ENCODE results near the gene LDLRAD3. TPM values are rescaled to one million over a fixed set of nuclear protein-coding genes. Genes with fewer than 3 reads are reported as not detected.

Gene LDLRAD3
- total RNA-seq, 1 experiment from 2014 or later = 19.0 TPM

DNA sequence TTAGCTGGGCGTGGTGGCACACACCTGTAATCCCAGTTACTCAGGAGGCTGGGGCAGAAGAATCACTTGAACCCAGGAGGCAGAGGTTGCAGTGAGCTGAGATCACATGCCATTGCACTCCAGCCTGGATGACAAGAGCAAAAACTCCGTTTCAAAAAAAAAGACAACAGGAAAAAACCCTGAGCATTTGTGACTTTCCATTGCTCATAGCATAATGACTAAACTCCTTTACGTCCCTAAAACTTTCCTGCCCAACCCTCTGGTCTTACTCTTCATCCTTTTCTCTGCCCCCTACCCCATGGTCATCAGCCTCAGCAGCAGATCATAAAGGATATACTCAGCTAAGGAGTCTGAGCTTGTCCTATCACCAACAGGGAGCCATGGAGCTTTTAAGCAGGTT, 6.8 kb upstream of the LDLRAD3 start:
- TF ChIP-seq YY1 (IDR thresholded peaks at IDR 0.05; ENCODE audit: extremely low read depth, insufficient replicate concordance, low read depth, low read length) (no peak), ZFX (IDR thresholded peaks at IDR 0.05) (no peak), CEBPB (IDR thresholded peaks at IDR 0.05; ENCODE audit: low read depth) (no peak), SRF (IDR thresholded peaks at IDR 0.05; ENCODE audit: low read depth) (no peak), TCF7L2 (IDR thresholded peaks at IDR 0.05; ENCODE audit: borderline replicate concordance, extremely low read depth, insufficient read depth, insufficient read length) (no peak), SP1 (IDR thresholded peaks at IDR 0.05; ENCODE audit: low read depth) (no peak), EGR1 (IDR thresholded peaks at IDR 0.05; ENCODE audit: low read depth) (no peak), ELF1 (IDR thresholded peaks at IDR 0.05; ENCODE audit: borderline replicate concordance, low read depth) (no peak), EZH2 (IDR thresholded peaks at IDR 0.05) (no peak), CBX3 (IDR thresholded peaks at IDR 0.05; ENCODE audit: low read depth) (no peak), POLR2A (IDR thresholded peaks at IDR 0.05; ENCODE audit: borderline replicate concordance, extremely low read depth, insufficient read depth, insufficient read length) (no peak), SIN3A (IDR thresholded peaks at IDR 0.05; ENCODE audit: low read depth) (no peak), ZNF274 (IDR thresholded peaks at IDR 0.05; ENCODE audit: low read depth, low read length) (no peak), JUND (IDR thresholded peaks at IDR 0.05) (no peak), POLR2AphosphoS5 (IDR thresholded peaks at IDR 0.05; ENCODE audit: low read depth, low read length) (no peak)
- TF ChIP-seq, protein P1, sequence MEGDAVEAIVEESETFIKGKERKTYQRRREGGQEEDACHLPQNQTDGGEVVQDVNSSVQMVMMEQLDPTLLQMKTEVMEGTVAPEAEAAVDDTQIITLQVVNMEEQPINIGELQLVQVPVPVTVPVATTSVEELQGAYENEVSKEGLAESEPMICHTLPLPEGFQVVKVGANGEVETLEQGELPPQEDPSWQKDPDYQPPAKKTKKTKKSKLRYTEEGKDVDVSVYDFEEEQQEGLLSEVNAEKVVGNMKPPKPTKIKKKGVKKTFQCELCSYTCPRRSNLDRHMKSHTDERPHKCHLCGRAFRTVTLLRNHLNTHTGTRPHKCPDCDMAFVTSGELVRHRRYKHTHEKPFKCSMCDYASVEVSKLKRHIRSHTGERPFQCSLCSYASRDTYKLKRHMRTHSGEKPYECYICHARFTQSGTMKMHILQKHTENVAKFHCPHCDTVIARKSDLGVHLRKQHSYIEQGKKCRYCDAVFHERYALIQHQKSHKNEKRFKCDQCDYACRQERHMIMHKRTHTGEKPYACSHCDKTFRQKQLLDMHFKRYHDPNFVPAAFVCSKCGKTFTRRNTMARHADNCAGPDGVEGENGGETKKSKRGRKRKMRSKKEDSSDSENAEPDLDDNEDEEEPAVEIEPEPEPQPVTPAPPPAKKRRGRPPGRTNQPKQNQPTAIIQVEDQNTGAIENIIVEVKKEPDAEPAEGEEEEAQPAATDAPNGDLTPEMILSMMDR (IDR thresholded peaks at IDR 0.05 in 2 of 3, conservative IDR thresholded peaks at IDR 0.05 in 1 of 3; ENCODE audit: borderline replicate concordance in 1 of 3, insufficient read depth in 1 of 3, low read depth in 2 of 3, low read length in 2 of 3) = no peak
- TF ChIP-seq, protein P2, sequence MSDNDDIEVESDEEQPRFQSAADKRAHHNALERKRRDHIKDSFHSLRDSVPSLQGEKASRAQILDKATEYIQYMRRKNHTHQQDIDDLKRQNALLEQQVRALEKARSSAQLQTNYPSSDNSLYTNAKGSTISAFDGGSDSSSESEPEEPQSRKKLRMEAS (IDR thresholded peaks at IDR 0.05) = no peak
- TF ChIP-seq, protein P3, sequence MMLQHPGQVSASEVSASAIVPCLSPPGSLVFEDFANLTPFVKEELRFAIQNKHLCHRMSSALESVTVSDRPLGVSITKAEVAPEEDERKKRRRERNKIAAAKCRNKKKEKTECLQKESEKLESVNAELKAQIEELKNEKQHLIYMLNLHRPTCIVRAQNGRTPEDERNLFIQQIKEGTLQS (IDR thresholded peaks at IDR 0.05) = no peak
- TF ChIP-seq, protein P4, sequence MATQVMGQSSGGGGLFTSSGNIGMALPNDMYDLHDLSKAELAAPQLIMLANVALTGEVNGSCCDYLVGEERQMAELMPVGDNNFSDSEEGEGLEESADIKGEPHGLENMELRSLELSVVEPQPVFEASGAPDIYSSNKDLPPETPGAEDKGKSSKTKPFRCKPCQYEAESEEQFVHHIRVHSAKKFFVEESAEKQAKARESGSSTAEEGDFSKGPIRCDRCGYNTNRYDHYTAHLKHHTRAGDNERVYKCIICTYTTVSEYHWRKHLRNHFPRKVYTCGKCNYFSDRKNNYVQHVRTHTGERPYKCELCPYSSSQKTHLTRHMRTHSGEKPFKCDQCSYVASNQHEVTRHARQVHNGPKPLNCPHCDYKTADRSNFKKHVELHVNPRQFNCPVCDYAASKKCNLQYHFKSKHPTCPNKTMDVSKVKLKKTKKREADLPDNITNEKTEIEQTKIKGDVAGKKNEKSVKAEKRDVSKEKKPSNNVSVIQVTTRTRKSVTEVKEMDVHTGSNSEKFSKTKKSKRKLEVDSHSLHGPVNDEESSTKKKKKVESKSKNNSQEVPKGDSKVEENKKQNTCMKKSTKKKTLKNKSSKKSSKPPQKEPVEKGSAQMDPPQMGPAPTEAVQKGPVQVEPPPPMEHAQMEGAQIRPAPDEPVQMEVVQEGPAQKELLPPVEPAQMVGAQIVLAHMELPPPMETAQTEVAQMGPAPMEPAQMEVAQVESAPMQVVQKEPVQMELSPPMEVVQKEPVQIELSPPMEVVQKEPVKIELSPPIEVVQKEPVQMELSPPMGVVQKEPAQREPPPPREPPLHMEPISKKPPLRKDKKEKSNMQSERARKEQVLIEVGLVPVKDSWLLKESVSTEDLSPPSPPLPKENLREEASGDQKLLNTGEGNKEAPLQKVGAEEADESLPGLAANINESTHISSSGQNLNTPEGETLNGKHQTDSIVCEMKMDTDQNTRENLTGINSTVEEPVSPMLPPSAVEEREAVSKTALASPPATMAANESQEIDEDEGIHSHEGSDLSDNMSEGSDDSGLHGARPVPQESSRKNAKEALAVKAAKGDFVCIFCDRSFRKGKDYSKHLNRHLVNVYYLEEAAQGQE (IDR thresholded peaks at IDR 0.05; ENCODE audit: low read depth) = no peak
- no TSS peak for BruUV-seq (replicated peaks)
- 0 out of 2 replicates have a peak, but pooled peaks cover 2% of the 10 kb centered on the region for H3K27me3 ChIP-seq (ENCODE audit: insufficient read depth, low read length)
- no peak overlapping the region for H2AFZ ChIP-seq (ENCODE audit: low read depth, low read length, poor library complexity, severe bottlenecking)
- H3K4me3 ChIP-seq (replicated peaks in 1 of 2; ENCODE audit: low read depth in 1 of 2, low read length in 2 of 2) = no peak overlapping the region
- H3K36me3 ChIP-seq (ENCODE audit: control insufficient read depth in 1 of 2, insufficient read depth in 2 of 2, low read length in 2 of 2) = no peaks in the 10 kb centered on the region
- no peaks in the 10 kb centered on the region for H3K9me3 ChIP-seq (ENCODE audit: control insufficient read depth in 1 of 2, insufficient read depth in 1 of 2, low read depth in 1 of 2, low read length in 2 of 2)
- DNase-seq (ENCODE audit: low read depth, low spot score) = no peak
- H3K79me2 ChIP-seq (ENCODE audit: insufficient read depth, low read length) = no peaks in the 10 kb centered on the region
- no peak overlapping the region for H3K4me2 ChIP-seq (ENCODE audit: low read length)
- intact Hi-C loops (cut with micrococcal nuclease) = no loop called here
- no peaks in the 10 kb centered on the region for H4K20me1 ChIP-seq (ENCODE audit: insufficient read depth)
- ChIA-PET CTCF (interaction anchor here (1.5 kb wide), 1 partner anchor 115 kb away, joined by 8 read pairs; no protein-coding TSS in a partner anchor), POLR2A (no interaction called here), RAD21 (ENCODE audit: low non-redundant PET in 1 of 2, low total read pairs in 2 of 2, uncharacterized antibody in 2 of 2, unreplicated experiment in 2 of 2) (no interaction called here)
- H3K9ac ChIP-seq (ENCODE audit: low read length) = no peak overlapping the region
- H3K27ac ChIP-seq (ENCODE audit: low read depth, low read length) = no peak overlapping the region
- no peak for ATAC-seq
- H3K4me1 ChIP-seq (ENCODE audit: control insufficient read depth in 1 of 2, insufficient read depth in 2 of 2, low read length in 2 of 2) = no peaks in the 10 kb centered on the region
- H3K9me2 ChIP-seq (ENCODE audit: insufficient read depth) = no peaks in the 10 kb centered on the region
